ENCODE measurements around the gene TTLL10.

Gene TTLL10

GRCh38 chr1:1221887-1222574 lies 48.4 kb downstream of the TTLL10 start:
- no peak for DNase-seq (ENCODE audit: low read depth, low spot score)

GRCh38 chr1:1222575-1223225 lies 49.0 kb downstream of the TTLL10 start:
- no peak for DNase-seq (ENCODE audit: low read depth, low spot score)

- no peak for DNase-seq (ENCODE audit: low read depth, low spot score)
Measured at GRCh38 chr1:1223321-1223720, 49.6 kb downstream of the TTLL10 start.

GRCh38 chr1:1223891-1224290 lies 50.2 kb downstream of the TTLL10 start:
- DNase-seq (ENCODE audit: low read depth, low spot score): no peak

- DNase-seq (ENCODE audit: low read depth, low spot score): no peak
Measured at GRCh38 chr1:1225238-1225845, 51.7 kb downstream of the TTLL10 start.

- DNase-seq (ENCODE audit: low read depth, low spot score): no peak
Measured at GRCh38 chr1:1225913-1226312, 52.2 kb downstream of the TTLL10 start.

- DNase-seq (ENCODE audit: low read depth, low spot score): no peak
Measured at GRCh38 chr1:1226566-1227362, 53.1 kb downstream of the TTLL10 start.

- DNase-seq (ENCODE audit: low read depth, low spot score): no peak
Measured at GRCh38 chr1:1227386-1227785, 53.7 kb downstream of the TTLL10 start.

GRCh38 chr1:1228187-1228586 lies 54.5 kb downstream of the TTLL10 start:
- DNase-seq (ENCODE audit: low read depth, low spot score): no peak

GRCh38 chr1:1228596-1229321 lies 55.1 kb downstream of the TTLL10 start:
- DNase-seq (ENCODE audit: low read depth, low spot score): no peak

- DNase-seq (ENCODE audit: low read depth, low spot score): no peak
Measured at GRCh38 chr1:1229770-1230169, 56.1 kb downstream of the TTLL10 start.

- DNase-seq (ENCODE audit: low read depth, low spot score): peak; percentile 74
Measured at GRCh38 chr1:1230656-1231399, 57.1 kb downstream of the TTLL10 start.

- DNase-seq (ENCODE audit: low read depth, low spot score): peak; percentile 100
Measured at GRCh38 chr1:1231400-1232207, 57.9 kb downstream of the TTLL10 start, which contains the start of gene SDF4. TSS of gene SDF4 (minus strand) at chr1:1232001. CDS start at chr1:1228772, 3,229 bp downstream.

- no peak for DNase-seq (ENCODE audit: low read depth, low spot score)
Measured at GRCh38 chr1:1232208-1232795, 58.6 kb downstream of the TTLL10 start, which contains the start of gene B3GALT6. TSS of gene B3GALT6 (plus strand) at chr1:1232237. CDS start at chr1:1232279, 42 bp downstream.

GRCh38 chr1:1232796-1233566 lies 59.3 kb downstream of the TTLL10 start:
- no peak for DNase-seq (ENCODE audit: low read depth, low spot score)

GRCh38 chr1:1233567-1233892 lies 59.9 kb downstream of the TTLL10 start:
- no peak for DNase-seq (ENCODE audit: low read depth, low spot score)

GRCh38 chr1:1234180-1234808 lies 60.6 kb downstream of the TTLL10 start:
- no peak for DNase-seq (ENCODE audit: low read depth, low spot score)

Data from astrocyte of the hippocampus (primary cell).